WTC11 (cell line): ENCODE data around the gene DUSP22. TPM values are rescaled to one million over a fixed set of nuclear protein-coding genes. Genes with fewer than 3 reads are reported as not detected.

Source experiments
- ATAC-seq: fragments of 200-7000 bp; cut with Tn5 transposase; 2 replicates; pipeline ENCODE4 v1.10.0; 2021; ENCODE audit warnings: mild to moderate bottlenecking, moderate library complexity
- CTCF ChIA-PET: fragments of 300-600 bp; sonication (Branson Sonifier 250); formaldehyde crosslinking; loops from one replicate; lab custom pipeline; 2021; ENCODE audit warnings: antibody characterized with exemption; lab: Charles Lee
- POLR2A ChIA-PET: fragments of 350-600 bp; sonication (Branson Sonifier 250); formaldehyde crosslinking; loops from one replicate; lab custom pipeline; 2021; ENCODE audit warnings: antibody characterized with exemption; lab: Charles Lee
- DNase-seq: peaks from one replicate; pipeline ENCODE4 v3.0.0; 2021; ENCODE audit warnings: low spot score
- H3K27ac Mint-ChIP-seq: 2 replicates; pipeline ENCODE4 v1.8.0; 2021; ENCODE audit warnings: mixed read lengths
- H3K27me3 Mint-ChIP-seq: 2 replicates; pipeline ENCODE4 v1.8.0; 2021; ENCODE audit warnings: low read depth, mild to moderate bottlenecking, moderate library complexity, mixed read lengths
- H3K36me3 Mint-ChIP-seq: 2 replicates; pipeline ENCODE4 v1.8.0; 2021; ENCODE audit warnings: mixed read lengths
- H3K4me1 Mint-ChIP-seq: 2 replicates; pipeline ENCODE4 v1.8.0; 2022; ENCODE audit warnings: mixed read lengths
- H3K4me3 Mint-ChIP-seq: 2 replicates; pipeline ENCODE4 v1.8.0; 2021; ENCODE audit warnings: mild to moderate bottlenecking, moderate library complexity, mixed read lengths
- H3K9me3 Mint-ChIP-seq: 2 replicates; pipeline ENCODE4 v1.8.0; 2021; ENCODE audit warnings: mixed read lengths
- AFF4 ChIP-seq: sonication (generic); formaldehyde crosslinking; IDR thresholded peaks from 2 replicates; pipeline ENCODE4 v1.8.1; 2023; ENCODE audit warnings: mild to moderate bottlenecking, missing genetic modification reagents, borderline replicate concordance
- ATF2 ChIP-seq: sonication (generic); formaldehyde crosslinking; IDR thresholded peaks from 2 replicates; pipeline ENCODE4 v1.8.1; 2022; ENCODE audit warnings: low read depth, missing genetic modification reagents, borderline replicate concordance
- ATF6 ChIP-seq: sonication (generic); formaldehyde crosslinking; IDR thresholded peaks from 2 replicates; pipeline ENCODE4 v1.8.1; 2023; ENCODE audit warnings: mild to moderate bottlenecking, missing genetic modification reagents
- E2F4 ChIP-seq: sonication (generic); formaldehyde crosslinking; IDR thresholded peaks from 2 replicates; pipeline ENCODE4 v1.8.1; 2022; ENCODE audit warnings: low read depth, mild to moderate bottlenecking, moderate library complexity, missing genetic modification reagents, borderline replicate concordance
- E2F5 ChIP-seq: sonication (generic); formaldehyde crosslinking; IDR thresholded peaks from 2 replicates; pipeline ENCODE4 v1.8.1; 2022; ENCODE audit warnings: mild to moderate bottlenecking, moderate library complexity, missing genetic modification reagents
- ESRRA ChIP-seq: sonication (generic); formaldehyde crosslinking; IDR thresholded peaks from 2 replicates; pipeline ENCODE4 v1.8.1; 2022; ENCODE audit warnings: mild to moderate bottlenecking, missing genetic modification reagents, borderline replicate concordance
- FOXJ3 ChIP-seq: sonication (generic); formaldehyde crosslinking; IDR thresholded peaks from 2 replicates; pipeline ENCODE4 v1.9.0; 2021; ENCODE audit warnings: missing genetic modification reagents, mild to moderate bottlenecking, borderline replicate concordance
- GABPB1 ChIP-seq: sonication (generic); formaldehyde crosslinking; IDR thresholded peaks from 2 replicates; pipeline ENCODE4 v1.8.1; 2023; ENCODE audit warnings: mild to moderate bottlenecking, missing genetic modification reagents
- GTF2I ChIP-seq: fragments of 250-450 bp; sonication (Bioruptor Pico); conservative IDR thresholded peaks from 2 replicates; pipeline ENCODE4 v1.4.0; 2021; ENCODE audit warnings: mild to moderate bottlenecking
- HMGA2 ChIP-seq: fragments of 250-450 bp; sonication (Bioruptor Pico); IDR thresholded peaks from 2 replicates; pipeline ENCODE4 v1.4.0; 2021; ENCODE audit warnings: mild to moderate bottlenecking, moderate library complexity
- NR1H2 ChIP-seq: sonication (generic); formaldehyde crosslinking; IDR thresholded peaks from 2 replicates; pipeline ENCODE4 v1.9.0; 2021; ENCODE audit warnings: mild to moderate bottlenecking, moderate library complexity, missing genetic modification reagents
- NR3C1 ChIP-seq: sonication (generic); formaldehyde crosslinking; conservative IDR thresholded peaks from 2 replicates; pipeline ENCODE4 v1.8.1; 2023; ENCODE audit warnings: low read depth, mild to moderate bottlenecking, missing genetic modification reagents
- SMAD4 ChIP-seq: sonication (generic); formaldehyde crosslinking; IDR thresholded peaks from 2 replicates; pipeline ENCODE4 v1.8.0; 2022; ENCODE audit warnings: mild to moderate bottlenecking, missing genetic modification reagents
- SOX15 ChIP-seq: fragments of 250-450 bp; sonication (Bioruptor Pico); IDR thresholded peaks from 2 replicates; pipeline ENCODE4 v1.9.0; 2021; ENCODE audit warnings: mild to moderate bottlenecking
- TEAD1 ChIP-seq: sonication (generic); formaldehyde crosslinking; IDR thresholded peaks from 2 replicates; pipeline ENCODE4 v1.8.0; 2022; ENCODE audit warnings: mild to moderate bottlenecking, missing genetic modification reagents
- ZNF138 ChIP-seq: sonication (generic); formaldehyde crosslinking; conservative IDR thresholded peaks from 2 replicates; pipeline ENCODE4 v1.8.1; 2022; ENCODE audit warnings: mild to moderate bottlenecking, moderate library complexity, missing genetic modification reagents
- ZNF416 ChIP-seq: fragments of 250-450 bp; sonication (Bioruptor Pico); IDR thresholded peaks from 2 replicates; pipeline ENCODE4 v1.9.0; 2021; ENCODE audit warnings: mild to moderate bottlenecking, inconsistent platforms
- ZNF423 ChIP-seq: fragments of 250-450 bp; sonication (Bioruptor Pico); IDR thresholded peaks from 2 replicates; pipeline ENCODE4 v2.1.2; 2022; ENCODE audit warnings: mild to moderate bottlenecking, moderate library complexity
- total RNA-seq: library from RNA; stranded (reverse); gene quantifications from 3 replicates; pipeline ENCODE4 v1.2.3, GENCODE V29; 2021
- TF ChIP-seq, protein P1 (sequence below): sonication (generic); formaldehyde crosslinking; IDR thresholded peaks from 2 replicates; pipeline ENCODE4 v1.8.0; 2022; ENCODE audit warnings: mild to moderate bottlenecking, missing genetic modification reagents

The DUSP22 gene
- total RNA-seq, 1 experiment from 2014 or later = 38.5 TPM

DNA sequence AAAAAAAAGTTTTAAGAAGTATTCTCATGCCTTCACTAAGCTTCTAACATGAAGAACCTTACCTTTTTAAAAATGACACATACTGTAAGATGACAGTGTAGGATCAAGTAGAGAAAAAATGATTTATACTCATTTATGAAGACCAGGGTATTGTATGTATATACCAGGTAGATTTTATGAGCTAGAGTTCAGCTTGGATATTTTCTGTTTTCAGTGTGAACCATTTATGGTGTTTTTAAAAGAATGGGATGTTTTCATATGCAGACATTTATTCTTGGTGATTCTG, 24.4 kb downstream of the DUSP22 start (continued):
- TF ChIP-seq AFF4 (CRISPR knock-in tag) (no peak), SOX15 (CRISPR knock-in tag) (no peak), ATF6 (no peak), FOXJ3 (no peak), E2F4 (CRISPR knock-in tag) (no peak), ZNF138 (CRISPR knock-in tag) (no peak), ZNF423 (CRISPR knock-in tag) (no peak), NR1H2 (no peak)
- TF ChIP-seq, protein P1, sequence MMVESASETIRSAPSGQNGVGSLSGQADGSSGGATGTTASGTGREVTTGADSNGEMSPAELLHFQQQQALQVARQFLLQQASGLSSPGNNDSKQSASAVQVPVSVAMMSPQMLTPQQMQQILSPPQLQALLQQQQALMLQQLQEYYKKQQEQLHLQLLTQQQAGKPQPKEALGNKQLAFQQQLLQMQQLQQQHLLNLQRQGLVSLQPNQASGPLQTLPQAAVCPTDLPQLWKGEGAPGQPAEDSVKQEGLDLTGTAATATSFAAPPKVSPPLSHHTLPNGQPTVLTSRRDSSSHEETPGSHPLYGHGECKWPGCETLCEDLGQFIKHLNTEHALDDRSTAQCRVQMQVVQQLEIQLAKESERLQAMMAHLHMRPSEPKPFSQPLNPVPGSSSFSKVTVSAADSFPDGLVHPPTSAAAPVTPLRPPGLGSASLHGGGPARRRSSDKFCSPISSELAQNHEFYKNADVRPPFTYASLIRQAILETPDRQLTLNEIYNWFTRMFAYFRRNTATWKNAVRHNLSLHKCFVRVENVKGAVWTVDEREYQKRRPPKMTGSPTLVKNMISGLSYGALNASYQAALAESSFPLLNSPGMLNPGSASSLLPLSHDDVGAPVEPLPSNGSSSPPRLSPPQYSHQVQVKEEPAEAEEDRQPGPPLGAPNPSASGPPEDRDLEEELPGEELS (CRISPR knock-in tag) = no peak

- Mint-ChIP-seq H3K27ac (no peak overlapping the region), H3K9me3 (peaks cover 39% of the 10 kb centered on the region), H3K4me1 (peaks cover 14% of the 10 kb centered on the region), H3K27me3 (no peaks in the 10 kb centered on the region), H3K36me3 (peaks cover 48% of the 10 kb centered on the region), H3K4me3 (no peak overlapping the region)
- POLR2A ChIA-PET = no interaction called here
- DNase-seq (no peak), ATAC-seq (no peak)
- TF ChIP-seq NR3C1 (CRISPR knock-in tag) (no peak), ESRRA (no peak), GABPB1 (no peak), GTF2I (CRISPR knock-in tag) (no peak)
- CTCF ChIA-PET = no interaction called here
Measured at GRCh38 chr6:317060-317447, 24.8 kb downstream of the DUSP22 start.

- ATAC-seq = no peak
- peaks cover 35% of the 10 kb centered on the region for H3K9me3 Mint-ChIP-seq
- H3K4me3 Mint-ChIP-seq = no peak overlapping the region
- peaks cover 14% of the 10 kb centered on the region for H3K4me1 Mint-ChIP-seq
- H3K36me3 Mint-ChIP-seq = peaks cover 44% of the 10 kb centered on the region
- no peaks in the 10 kb centered on the region for H3K27me3 Mint-ChIP-seq
- ChIA-PET POLR2A (no interaction called here), CTCF (interaction anchor here (0.8 kb wide), 1 partner anchor 91 kb away, joined by 4 read pairs; no protein-coding TSS in a partner anchor)
- DNase-seq = no peak
- H3K27ac Mint-ChIP-seq = no peak overlapping the region
- TF ChIP-seq ATF2 = no peak
- no peak for TF ChIP-seq E2F5
- TF ChIP-seq SMAD4 (CRISPR knock-in tag) = no peak
- no peak for TF ChIP-seq HMGA2 (CRISPR knock-in tag)
- TF ChIP-seq TEAD1 (CRISPR knock-in tag) = no peak
- no peak for TF ChIP-seq ZNF416 (CRISPR knock-in tag)
Measured at GRCh38 chr6:317448-318144, 25.3 kb downstream of the DUSP22 start.
